Tibial artery (tissue), 4 donors: ENCODE measurements around the gene RHOT1.
"Not testable (repeated sequence)": the region's sequence is repeated elsewhere in the genome, so short reads cannot be mapped to it uniquely, and the experiment has no call there.

ENCODE experiments used
- DNase-seq, 2 donors: peaks; one replicate each; pipeline ENCODE4 v3.0.0-alpha.2; 2019
- H3K27ac ChIP-seq, 2 donors: fragments of 200-600 bp; sonication (generic) in 1 of 2; 1 replicate in 1 of 2; 2 replicates in 1 of 2; pipeline ENCODE4 v1.5.1; 2018 to 2019; ENCODE audit warnings: mild to moderate bottlenecking in 1 of 2
- H3K27me3 ChIP-seq, 2 donors: fragments of 200-600 bp; sonication (generic) in 1 of 2; one replicate each; pipeline versions ENCODE4 v1.5.1 to v1.6.0; 2016 to 2019
- H3K36me3 ChIP-seq, 3 donors: fragments of 200-600 bp; sonication (generic) in 2 of 3; one replicate each; pipeline ENCODE4 v1.5.1; 2016 to 2019; ENCODE audit warnings: mild to moderate bottlenecking in 2 of 3
- H3K4me1 ChIP-seq, 4 donors: fragments of 200-600 bp; sonication (generic) in 2 of 4; 1 replicate in 3 of 4; 2 replicates in 1 of 4; pipeline ENCODE4 v1.5.1; 2016 to 2019
- H3K4me3 ChIP-seq, 2 donors: fragments of 200-600 bp; sonication (generic) in 1 of 2; 1 replicate in 1 of 2; 2 replicates in 1 of 2; pipeline ENCODE4 v1.5.1; 2018 to 2019; ENCODE audit warnings: mild to moderate bottlenecking in 2 of 2
- H3K9me3 ChIP-seq, 3 donors: fragments of 200-600 bp; sonication (generic) in 1 of 3; one replicate each; pipeline ENCODE4 v1.5.1; 2016 to 2019
- CTCF ChIP-seq, 2 experiments: fragments of 200-600 bp in 1 of 2; fragments of 450-650 bp in 1 of 2; IDR thresholded peaks; one replicate each; pipeline ENCODE4 v1.5.1; 2017 to 2019; ENCODE audit warnings: antibody characterized with exemption in 2 of 2, mild to moderate bottlenecking in 1 of 2, moderate library complexity in 1 of 2
- intact Hi-C: fragments of 100-400 bp; cut with DNase I; formaldehyde crosslinking; loops from one replicate; pipeline ENCODE4 v1.15.0; 2023; ENCODE audit warnings: low total_unique reads

The RHOT1 gene

GRCh38 chr17:32261417-32261736 lies 119.1 kb downstream of the RHOT1 start:
- H3K27ac ChIP-seq = no peak overlapping the region
- intact Hi-C loops = no loop called here
- H3K36me3 ChIP-seq = no peaks in the 10 kb centered on the region
- H3K27me3 ChIP-seq = peaks cover 0 to 15% of the 10 kb centered on the region in 2 donors
- H3K9me3 ChIP-seq = no peaks in the 10 kb centered on the region
- H3K4me3 ChIP-seq = no peak overlapping the region
- H3K4me1 ChIP-seq = peaks cover 0 to 13% (median 11%) of the 10 kb centered on the region in 4 donors
- no peak for DNase-seq
- TF ChIP-seq CTCF (IDR thresholded peaks at IDR 0.05) = no peak

GRCh38 chr17:32261936-32262510 lies 119.7 kb downstream of the RHOT1 start:
- Histone ChIP-seq H3K4me3 (no peak overlapping the region), H3K27me3 (peaks cover 0 to 21% of the 10 kb centered on the region in 2 donors), H3K4me1 (peaks cover 0 to 20% (median 17%) of the 10 kb centered on the region in 4 donors), H3K9me3 (no peaks in the 10 kb centered on the region), H3K27ac (no peak overlapping the region), H3K36me3 (no peaks in the 10 kb centered on the region)
- no peak for TF ChIP-seq CTCF (IDR thresholded peaks at IDR 0.05)
- DNase-seq = no peak
- intact Hi-C loops = no loop called here

GRCh38 chr17:32263515-32263914 lies 121.2 kb downstream of the RHOT1 start:
- H3K4me3 ChIP-seq, H3K36me3 ChIP-seq, intact Hi-C loops, DNase-seq, H3K27ac ChIP-seq, H3K9me3 ChIP-seq: not testable (repeated sequence)
- Histone ChIP-seq H3K27me3 (peaks cover 0 to 36% of the 10 kb centered on the region in 2 donors), H3K4me1 (peaks cover 0 to 30% (median 24%) of the 10 kb centered on the region in 4 donors)

- no peaks in the 10 kb centered on the region for H3K36me3 ChIP-seq
- H3K9me3 ChIP-seq = no peaks in the 10 kb centered on the region
- no peak overlapping the region for H3K4me3 ChIP-seq
- no peak overlapping the region for H3K27ac ChIP-seq
- H3K4me1 ChIP-seq = peaks cover 0 to 30% (median 24%) of the 10 kb centered on the region in 4 donors
- no peak for TF ChIP-seq CTCF (IDR thresholded peaks at IDR 0.05)
- DNase-seq = no peak
- peaks cover 0 to 44% of the 10 kb centered on the region in 2 donors for H3K27me3 ChIP-seq
- intact Hi-C loops = no loop called here
These were observed 122.0 kb downstream of the RHOT1 start for GRCh38 chr17:32264140-32264799.

GRCh38 chr17:32264823-32265191 lies 122.5 kb downstream of the RHOT1 start:
- intact Hi-C loops = no loop called here
- H3K9me3 ChIP-seq = no peaks in the 10 kb centered on the region
- peaks cover 0 to 30% (median 24%) of the 10 kb centered on the region in 4 donors for H3K4me1 ChIP-seq
- peaks cover 0 to 47% of the 10 kb centered on the region in 2 donors for H3K27me3 ChIP-seq
- H3K36me3 ChIP-seq = no peaks in the 10 kb centered on the region
- peak overlapping the region in 1 of 2 donors; percentile 10 for H3K27ac ChIP-seq
- peak overlapping the region; percentile 52 to 65 for H3K4me3 ChIP-seq
- no peak for TF ChIP-seq CTCF (IDR thresholded peaks at IDR 0.05)
- no peak for DNase-seq

- intact Hi-C loops = no loop called here
- no peak for TF ChIP-seq CTCF (IDR thresholded peaks at IDR 0.05)
These were observed 123.1 kb downstream of the RHOT1 start, which contains the start of gene RHBDL3 for GRCh38 chr17:32265192-32265923. Gene RHBDL3, plus strand, starts transcription at chr17:32265832. Its CDS starts 358 bp downstream, at chr17:32266190.

More at GRCh38 chr17:32265192-32265923, 123.1 kb downstream of the RHOT1 start, which contains the start of gene RHBDL3:
- Histone ChIP-seq H3K9me3 (no peaks in the 10 kb centered on the region), H3K27ac (peak within 1 kb of the TSS in 1 of 2 donors; percentile 10), H3K27me3 (peaks cover 0 to 51% of the 10 kb centered on the region in 2 donors), H3K4me1 (peaks cover 0 to 30% (median 24%) of the 10 kb centered on the region in 4 donors), H3K36me3 (no peaks in the 10 kb centered on the region), H3K4me3 (peak within 1 kb of the TSS; percentile 52 to 65)
- no peak for DNase-seq
